SU-DHL-6 (cell line): ENCODE measurements around the gene CCNDBP1.

Experiments
- H2AFZ ChIP-seq: fragments of 200-600 bp; sonication (generic); 2 replicates; pipeline ENCODE4 v1.6.1; 2014; ENCODE audit warnings: low read depth, mild to moderate bottlenecking, moderate library complexity, mixed read lengths, antibody characterized with exemption, low read length; ENCODE audit not compliant: severe bottlenecking
- H3F3A ChIP-seq: fragments of 200-600 bp; shearing (Covaris generic); 2 replicates; pipeline ENCODE4 v1.6.0; 2016; ENCODE audit warnings: antibody characterized with exemption, mild to moderate bottlenecking; ENCODE audit not compliant: insufficient read depth
- H3K27ac ChIP-seq: fragments of 200-600 bp; sonication (generic); 2 replicates; pipeline ENCODE4 v1.5.1; 2016; ENCODE audit warnings: low read depth, mild to moderate bottlenecking, low read length, moderate library complexity, mixed read lengths
- H3K27me3 ChIP-seq: fragments of 200-600 bp; sonication (generic), shearing (Covaris generic); 2 replicates; pipeline ENCODE4 v1.6.0; 2014; ENCODE audit warnings: mild to moderate bottlenecking, low read length
- H3K36me3 ChIP-seq: fragments of 200-600 bp; sonication (generic); 2 replicates; pipeline ENCODE4 v1.6.1; 2014; ENCODE audit warnings: mild to moderate bottlenecking, low read length, mixed read lengths
- H3K4me2 ChIP-seq: fragments of 300-600, 200-600 bp; shearing (Covaris generic), sonication (generic); 2 replicates; pipeline ENCODE4 v1.6.0; 2014; ENCODE audit warnings: low read length, low read depth, mild to moderate bottlenecking; ENCODE audit not compliant: poor library complexity, severe bottlenecking
- H3K4me3 ChIP-seq: fragments of 200-600 bp; sonication (generic); 2 replicates; pipeline ENCODE4 v1.5.1; 2014; ENCODE audit warnings: antibody characterized with exemption, low read length, mild to moderate bottlenecking, mixed read lengths; ENCODE audit not compliant: insufficient read depth, poor library complexity, severe bottlenecking
- H3K79me2 ChIP-seq: fragments of 200-600 bp; sonication (generic); 2 replicates; pipeline ENCODE4 v1.6.1; 2014; ENCODE audit warnings: mild to moderate bottlenecking, low read length, moderate library complexity; ENCODE audit not compliant: insufficient read depth
- H3K9ac ChIP-seq: fragments of 200-600 bp; sonication (generic); 2 replicates; pipeline ENCODE4 v1.7.0; 2014; ENCODE audit warnings: mild to moderate bottlenecking, low read length
- H3K9me2 ChIP-seq: fragments of 200-600 bp; sonication (generic); replicated peaks from 2 replicates; pipeline ENCODE4 v1.6.1; 2014; ENCODE audit warnings: low read length; ENCODE audit not compliant: insufficient read depth
- H3K9me3 ChIP-seq: fragments of 200-600 bp; sonication (generic); 2 replicates; pipeline ENCODE4 v1.6.1; 2014; ENCODE audit warnings: low read length, mixed read lengths; ENCODE audit not compliant: insufficient read depth
- H4K20me1 ChIP-seq: fragments of 200-600 bp; sonication (generic); 2 replicates; pipeline ENCODE4 v1.6.1; 2014; ENCODE audit warnings: low read depth, mild to moderate bottlenecking, antibody characterized with exemption, low read length, moderate library complexity, mixed read lengths
- EZH2phosphoT487 ChIP-seq: fragments of 200-600 bp; sonication (generic), shearing (Covaris generic); conservative IDR thresholded peaks from 2 replicates; pipeline ENCODE4 v1.6.1; 2018; ENCODE audit warnings: mild to moderate bottlenecking, antibody characterized with exemption, low read length, moderate library complexity, mixed read lengths
- TF ChIP-seq, protein P1 (sequence below): fragments of 200-600 bp; sonication (generic); IDR thresholded peaks from one replicate; pipeline ENCODE4 v1.5.1; 2017; ENCODE audit warnings: antibody characterized with exemption, mild to moderate bottlenecking, low read length, moderate library complexity; ENCODE audit not compliant: insufficient read depth, poor library complexity, severe bottlenecking

Gene CCNDBP1

GRCh38 chr15:43214169-43214568 is 29.0 kb downstream of the CCNDBP1 start:
- H3K36me3 ChIP-seq = no peaks in the 10 kb centered on the region
- no peak overlapping the region for H3K27ac ChIP-seq
- H2AFZ ChIP-seq = no peak overlapping the region
- no peaks in the 10 kb centered on the region for H3F3A ChIP-seq
- H3K27me3 ChIP-seq = no peaks in the 10 kb centered on the region
- H3K4me3 ChIP-seq = no peak overlapping the region
- H3K4me2 ChIP-seq = no peak overlapping the region
- no peaks in the 10 kb centered on the region for H3K9me2 ChIP-seq
- no peak for TF ChIP-seq EZH2phosphoT487
- TF ChIP-seq, protein P1, sequence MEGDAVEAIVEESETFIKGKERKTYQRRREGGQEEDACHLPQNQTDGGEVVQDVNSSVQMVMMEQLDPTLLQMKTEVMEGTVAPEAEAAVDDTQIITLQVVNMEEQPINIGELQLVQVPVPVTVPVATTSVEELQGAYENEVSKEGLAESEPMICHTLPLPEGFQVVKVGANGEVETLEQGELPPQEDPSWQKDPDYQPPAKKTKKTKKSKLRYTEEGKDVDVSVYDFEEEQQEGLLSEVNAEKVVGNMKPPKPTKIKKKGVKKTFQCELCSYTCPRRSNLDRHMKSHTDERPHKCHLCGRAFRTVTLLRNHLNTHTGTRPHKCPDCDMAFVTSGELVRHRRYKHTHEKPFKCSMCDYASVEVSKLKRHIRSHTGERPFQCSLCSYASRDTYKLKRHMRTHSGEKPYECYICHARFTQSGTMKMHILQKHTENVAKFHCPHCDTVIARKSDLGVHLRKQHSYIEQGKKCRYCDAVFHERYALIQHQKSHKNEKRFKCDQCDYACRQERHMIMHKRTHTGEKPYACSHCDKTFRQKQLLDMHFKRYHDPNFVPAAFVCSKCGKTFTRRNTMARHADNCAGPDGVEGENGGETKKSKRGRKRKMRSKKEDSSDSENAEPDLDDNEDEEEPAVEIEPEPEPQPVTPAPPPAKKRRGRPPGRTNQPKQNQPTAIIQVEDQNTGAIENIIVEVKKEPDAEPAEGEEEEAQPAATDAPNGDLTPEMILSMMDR = no peak
- no peaks in the 10 kb centered on the region for H4K20me1 ChIP-seq
- no peak overlapping the region for H3K9ac ChIP-seq
- H3K9me3 ChIP-seq = no peaks in the 10 kb centered on the region
- H3K79me2 ChIP-seq = no peaks in the 10 kb centered on the region

GRCh38 chr15:43214592-43215295 is 29.5 kb downstream of the CCNDBP1 start:
- no peaks in the 10 kb centered on the region for H3K9me2 ChIP-seq
- no peak overlapping the region for H2AFZ ChIP-seq
- H3K27me3 ChIP-seq = no peaks in the 10 kb centered on the region

GRCh38 chr15:43215961-43216360 is 30.8 kb downstream of the CCNDBP1 start:
- no peaks in the 10 kb centered on the region for H3K27me3 ChIP-seq
- no peaks in the 10 kb centered on the region for H4K20me1 ChIP-seq
- H3K9me2 ChIP-seq = no peaks in the 10 kb centered on the region
- H3F3A ChIP-seq = no peaks in the 10 kb centered on the region
- H3K4me3 ChIP-seq = no peak overlapping the region
- no peaks in the 10 kb centered on the region for H3K36me3 ChIP-seq
- no peak for TF ChIP-seq EZH2phosphoT487
- TF ChIP-seq, protein P1 = no peak
- H2AFZ ChIP-seq = no peak overlapping the region
- H3K27ac ChIP-seq = no peak overlapping the region
- H3K79me2 ChIP-seq = no peaks in the 10 kb centered on the region
- H3K4me2 ChIP-seq = no peak overlapping the region
- no peak overlapping the region for H3K9ac ChIP-seq
- H3K9me3 ChIP-seq = no peaks in the 10 kb centered on the region

More at GRCh38 chr15:43214592-43215295, 29.5 kb downstream of the CCNDBP1 start:
- Histone ChIP-seq H3K9ac (no peak overlapping the region), H3K4me3 (no peak overlapping the region), H4K20me1 (no peaks in the 10 kb centered on the region), H3K4me2 (no peak overlapping the region), H3K79me2 (no peaks in the 10 kb centered on the region), H3K36me3 (no peaks in the 10 kb centered on the region), H3K9me3 (no peaks in the 10 kb centered on the region), H3K27ac (no peak overlapping the region), H3F3A (no peaks in the 10 kb centered on the region)
- TF ChIP-seq, protein P1 = no peak
- no peak for TF ChIP-seq EZH2phosphoT487
